Mesendoderm (in vitro differentiated cells): Measurements from ENCODE around the gene PACSIN2.
"Not testable (repeated sequence)": the region's sequence is repeated elsewhere in the genome, so short reads cannot be mapped to it uniquely, and the experiment has no call there.

Experiments used
- DNase-seq: peaks from one replicate; pipeline ENCODE4 v3.0.0; 2013
- H2AK5ac ChIP-seq: 2 replicates; pipeline ENCODE4 v1.6.1; 2013; ENCODE audit warnings: low read length, inconsistent platforms
- H2BK120ac ChIP-seq: 2 replicates; pipeline ENCODE4 v1.6.1; 2013; ENCODE audit warnings: low read depth, mild to moderate bottlenecking, low read length, moderate library complexity, mixed read lengths
- H2BK15ac ChIP-seq: replicated peaks from 2 replicates; pipeline ENCODE4 v1.6.1; 2013; ENCODE audit warnings: low read depth, mild to moderate bottlenecking, moderate library complexity
- H2BK5ac ChIP-seq: 2 replicates; pipeline ENCODE4 v1.6.1; 2013; ENCODE audit warnings: low read length, inconsistent platforms
- H3K18ac ChIP-seq: 2 replicates; pipeline ENCODE4 v1.6.1; 2013; ENCODE audit warnings: mild to moderate bottlenecking, low read length, mixed read lengths
- H3K23ac ChIP-seq: one replicate; pipeline ENCODE4 v1.6.1; 2013; ENCODE audit warnings: low read length
- H3K27ac ChIP-seq: 2 replicates; pipeline ENCODE4 v1.5.1; 2013; ENCODE audit warnings: low read depth, mild to moderate bottlenecking, inconsistent platforms, low read length, moderate library complexity
- H3K27me3 ChIP-seq: 2 replicates; pipeline ENCODE4 v1.6.1; 2013; ENCODE audit warnings: low read length, control low read depth, mild to moderate bottlenecking, inconsistent platforms; ENCODE audit not compliant: insufficient read depth, poor library complexity
- H3K36me3 ChIP-seq: 2 replicates; pipeline ENCODE4 v1.6.1; 2013; ENCODE audit warnings: low read length, inconsistent platforms; ENCODE audit not compliant: control insufficient read depth, insufficient read depth
- H3K4ac ChIP-seq: one replicate; pipeline ENCODE4 v1.6.1; 2013; ENCODE audit warnings: low read depth, mild to moderate bottlenecking, low read length, moderate library complexity
- H3K4me1 ChIP-seq: 2 replicates; pipeline ENCODE4 v1.6.1; 2013; ENCODE audit warnings: low read depth, low read length, inconsistent platforms; ENCODE audit not compliant: control insufficient read depth
- H3K4me2 ChIP-seq: 2 replicates; pipeline ENCODE4 v1.6.1; 2013; ENCODE audit warnings: low read length
- H3K4me3 ChIP-seq: 2 replicates; pipeline ENCODE4 v1.5.1; 2013; ENCODE audit warnings: mild to moderate bottlenecking, low read length
- H3K56ac ChIP-seq: one replicate; pipeline ENCODE4 v1.6.1; 2013; ENCODE audit warnings: low read length
- H3K79me1 ChIP-seq: 2 replicates; pipeline ENCODE4 v1.6.1; 2013; ENCODE audit warnings: low read length, inconsistent platforms
- H3K79me2 ChIP-seq: 2 replicates; pipeline ENCODE4 v1.6.1; 2013; ENCODE audit warnings: mild to moderate bottlenecking, low read length; ENCODE audit not compliant: control insufficient read depth, insufficient read depth
- H3K9ac ChIP-seq: 2 replicates; pipeline ENCODE4 v1.6.1; 2013; ENCODE audit warnings: low read length, inconsistent platforms
- H4K5ac ChIP-seq: one replicate; pipeline ENCODE4 v1.6.1; 2013; ENCODE audit warnings: low read length
- H4K8ac ChIP-seq: one replicate; pipeline ENCODE4 v1.6.1; 2013; ENCODE audit warnings: low read depth, mild to moderate bottlenecking, control low read depth, low read length, moderate library complexity
- WGBS: extraction: QIAGEN DNeasy Blood & Tissue Kit; methylation state at CpG from one replicate; pipeline ENCODE4 v1.1.7; 2013; ENCODE audit warnings: low lambda C conversion rate, missing lambda C conversion rate; ENCODE audit not compliant: insufficient coverage; ENCODE audit errors: extremely low coverage; 5-methylcytosine and 5-hydroxymethylcytosine counted together

Gene PACSIN2

GRCh38 chr22:42961810-42962209 lies 53.1 kb downstream of the PACSIN2 start:
- peaks cover 26% of the 10 kb centered on the region for H3K4me1 ChIP-seq
- no peak overlapping the region for H3K18ac ChIP-seq
- H4K8ac ChIP-seq = no peak overlapping the region
- H4K5ac ChIP-seq = no peak overlapping the region
- H2BK5ac ChIP-seq = no peak overlapping the region
- no peak overlapping the region for H2BK120ac ChIP-seq
- no CpG with 5 or more reads among the region's 6 CpGs for WGBS
- no peak overlapping the region for H3K23ac ChIP-seq
- H3K9ac ChIP-seq = no peak overlapping the region
- DNase-seq = no peak
- no peak overlapping the region for H3K56ac ChIP-seq
- H2BK15ac ChIP-seq = no peak overlapping the region
- no peaks in the 10 kb centered on the region for H3K36me3 ChIP-seq
- H3K27ac ChIP-seq = no peak overlapping the region
- no peak overlapping the region for H3K4ac ChIP-seq
- no peak overlapping the region for H3K4me3 ChIP-seq
- peaks cover 28% of the 10 kb centered on the region for H3K79me2 ChIP-seq
- no peak overlapping the region for H3K4me2 ChIP-seq
- H3K79me1 ChIP-seq = peaks cover 24% of the 10 kb centered on the region
- no peaks in the 10 kb centered on the region for H3K27me3 ChIP-seq
- H2AK5ac ChIP-seq = no peak overlapping the region

GRCh38 chr22:42961400-42961690 lies 53.6 kb downstream of the PACSIN2 start:
- H3K27me3 ChIP-seq, H3K27ac ChIP-seq, H3K56ac ChIP-seq, H3K9ac ChIP-seq, H3K23ac ChIP-seq, H3K18ac ChIP-seq, DNase-seq, H3K4me2 ChIP-seq, H3K36me3 ChIP-seq, H3K4me3 ChIP-seq, H4K8ac ChIP-seq, H3K4ac ChIP-seq, H2BK5ac ChIP-seq, H2BK120ac ChIP-seq, H2BK15ac ChIP-seq, H2AK5ac ChIP-seq, H4K5ac ChIP-seq: not testable (repeated sequence)
- Histone ChIP-seq H3K79me2 (peaks cover 30% of the 10 kb centered on the region), H3K79me1 (peaks cover 24% of the 10 kb centered on the region), H3K4me1 (peaks cover 26% of the 10 kb centered on the region)
- no CpG with 5 or more reads among the region's 3 CpGs for WGBS

GRCh38 chr22:42960531-42961399 lies 54.2 kb downstream of the PACSIN2 start:
- Histone ChIP-seq H4K8ac (peak overlapping the region; percentile 76), H2AK5ac (no peak overlapping the region), H3K4me1 (peaks cover 26% of the 10 kb centered on the region), H3K23ac (no peak overlapping the region), H3K4me2 (no peak overlapping the region), H3K4me3 (no peak overlapping the region), H3K4ac (no peak overlapping the region), H3K18ac (no peak overlapping the region), H2BK15ac (no peak overlapping the region), H3K27me3 (no peaks in the 10 kb centered on the region), H3K36me3 (no peaks in the 10 kb centered on the region), H4K5ac (no peak overlapping the region), H2BK120ac (no peak overlapping the region), H3K56ac (no peak overlapping the region), H3K27ac (no peak overlapping the region), H3K79me2 (peaks cover 33% of the 10 kb centered on the region), H3K9ac (no peak overlapping the region), H3K79me1 (peaks cover 26% of the 10 kb centered on the region), H2BK5ac (no peak overlapping the region)
- no peak for DNase-seq
- no CpG with 5 or more reads among the region's 10 CpGs for WGBS

- no CpG with 5 or more reads among the region's 13 CpGs for WGBS
- Histone ChIP-seq H3K36me3 (no peaks in the 10 kb centered on the region), H3K23ac (no peak overlapping the region), H3K9ac (peak overlapping the region; percentile 31), H3K27me3 (no peaks in the 10 kb centered on the region), H3K56ac (peak overlapping the region; percentile 69), H2AK5ac (no peak overlapping the region), H3K4ac (no peak overlapping the region), H3K18ac (peak overlapping the region; percentile 11), H3K79me2 (peaks cover 37% of the 10 kb centered on the region), H3K79me1 (peaks cover 28% of the 10 kb centered on the region), H4K5ac (no peak overlapping the region), H2BK120ac (no peak overlapping the region), H3K4me3 (no peak overlapping the region), H4K8ac (no peak overlapping the region), H2BK15ac (no peak overlapping the region), H3K4me1 (peaks cover 19% of the 10 kb centered on the region), H3K4me2 (no peak overlapping the region), H2BK5ac (peak overlapping the region; percentile 28), H3K27ac (peak overlapping the region; percentile 39)
- peak; percentile 84 for DNase-seq
These were observed 55.1 kb downstream of the PACSIN2 start for GRCh38 chr22:42959576-42960509.

GRCh38 chr22:42958937-42959336 lies 56.0 kb downstream of the PACSIN2 start:
- no peak for DNase-seq
- no peak overlapping the region for H3K4me3 ChIP-seq

More at GRCh38 chr22:42958937-42959336, 56.0 kb downstream of the PACSIN2 start:
- Histone ChIP-seq H4K8ac (no peak overlapping the region), H3K9ac (no peak overlapping the region), H2AK5ac (no peak overlapping the region), H3K79me2 (peaks cover 45% of the 10 kb centered on the region), H3K4me2 (no peak overlapping the region), H3K79me1 (peaks cover 32% of the 10 kb centered on the region), H4K5ac (no peak overlapping the region), H2BK15ac (no peak overlapping the region), H2BK120ac (no peak overlapping the region), H3K27me3 (no peaks in the 10 kb centered on the region), H3K56ac (no peak overlapping the region), H3K36me3 (no peaks in the 10 kb centered on the region), H3K27ac (no peak overlapping the region), H2BK5ac (no peak overlapping the region), H3K4ac (no peak overlapping the region), H3K23ac (no peak overlapping the region), H3K4me1 (peaks cover 22% of the 10 kb centered on the region), H3K18ac (no peak overlapping the region)
- no CpG with 5 or more reads among the region's 6 CpGs for WGBS
